ENCODE measurements around the gene PRAC2.

The PRAC2 gene

DNA sequence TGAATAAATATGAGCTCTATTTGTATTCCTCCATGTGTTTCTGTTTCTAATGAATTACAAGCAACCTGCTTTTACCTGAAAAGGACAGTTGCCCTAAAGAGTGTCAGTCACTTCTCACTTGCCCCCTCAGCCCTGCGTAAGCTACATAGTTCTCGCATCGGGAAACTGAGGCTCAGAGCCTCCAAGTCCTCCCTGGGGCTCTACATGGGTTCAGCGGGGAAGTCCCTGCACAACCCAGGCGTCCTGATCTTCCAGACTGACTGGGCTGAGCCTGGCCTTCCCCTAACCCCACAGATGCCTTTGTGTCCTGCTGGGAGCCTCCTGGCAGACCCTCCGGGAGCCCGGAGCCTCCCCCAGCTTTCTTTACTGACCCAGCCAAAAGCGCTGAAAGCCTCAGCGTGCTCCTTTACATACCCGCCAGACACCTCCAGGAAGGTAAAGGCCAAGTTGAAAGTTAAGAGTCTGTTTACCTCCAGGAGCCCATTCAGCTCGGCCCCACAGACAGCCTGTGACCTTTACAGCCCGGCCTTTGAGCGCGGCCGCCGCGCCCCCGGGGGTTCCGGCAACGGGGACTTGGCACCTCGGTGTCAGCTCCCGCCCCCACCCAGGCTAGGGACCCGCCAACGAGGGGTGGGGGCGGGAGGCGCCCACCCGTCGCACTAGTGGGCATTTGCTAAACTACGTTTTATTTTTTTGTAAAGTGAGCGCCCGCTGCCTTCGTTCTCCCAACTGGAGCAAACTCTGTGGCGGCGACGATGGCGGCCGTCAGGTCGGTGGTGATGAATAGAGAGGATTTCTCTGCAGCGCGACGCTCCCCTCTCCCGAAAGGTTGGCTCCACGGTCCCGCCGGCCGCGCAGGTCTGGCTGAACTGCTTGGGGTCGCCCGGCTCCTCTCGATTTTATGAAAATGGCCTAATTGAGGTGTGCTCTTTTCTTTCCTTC is 10.0 kb downstream of the PRAC2 start:
- no peak for DNase-seq (ENCODE audit: low read depth)
- no peak overlapping the region for H3K4me3 ChIP-seq (ENCODE audit: low read length)
- TF ChIP-seq, protein P1, sequence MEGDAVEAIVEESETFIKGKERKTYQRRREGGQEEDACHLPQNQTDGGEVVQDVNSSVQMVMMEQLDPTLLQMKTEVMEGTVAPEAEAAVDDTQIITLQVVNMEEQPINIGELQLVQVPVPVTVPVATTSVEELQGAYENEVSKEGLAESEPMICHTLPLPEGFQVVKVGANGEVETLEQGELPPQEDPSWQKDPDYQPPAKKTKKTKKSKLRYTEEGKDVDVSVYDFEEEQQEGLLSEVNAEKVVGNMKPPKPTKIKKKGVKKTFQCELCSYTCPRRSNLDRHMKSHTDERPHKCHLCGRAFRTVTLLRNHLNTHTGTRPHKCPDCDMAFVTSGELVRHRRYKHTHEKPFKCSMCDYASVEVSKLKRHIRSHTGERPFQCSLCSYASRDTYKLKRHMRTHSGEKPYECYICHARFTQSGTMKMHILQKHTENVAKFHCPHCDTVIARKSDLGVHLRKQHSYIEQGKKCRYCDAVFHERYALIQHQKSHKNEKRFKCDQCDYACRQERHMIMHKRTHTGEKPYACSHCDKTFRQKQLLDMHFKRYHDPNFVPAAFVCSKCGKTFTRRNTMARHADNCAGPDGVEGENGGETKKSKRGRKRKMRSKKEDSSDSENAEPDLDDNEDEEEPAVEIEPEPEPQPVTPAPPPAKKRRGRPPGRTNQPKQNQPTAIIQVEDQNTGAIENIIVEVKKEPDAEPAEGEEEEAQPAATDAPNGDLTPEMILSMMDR (conservative IDR thresholded peaks at IDR 0.05; ENCODE audit: low read depth, low read length), result no peak

DNA sequence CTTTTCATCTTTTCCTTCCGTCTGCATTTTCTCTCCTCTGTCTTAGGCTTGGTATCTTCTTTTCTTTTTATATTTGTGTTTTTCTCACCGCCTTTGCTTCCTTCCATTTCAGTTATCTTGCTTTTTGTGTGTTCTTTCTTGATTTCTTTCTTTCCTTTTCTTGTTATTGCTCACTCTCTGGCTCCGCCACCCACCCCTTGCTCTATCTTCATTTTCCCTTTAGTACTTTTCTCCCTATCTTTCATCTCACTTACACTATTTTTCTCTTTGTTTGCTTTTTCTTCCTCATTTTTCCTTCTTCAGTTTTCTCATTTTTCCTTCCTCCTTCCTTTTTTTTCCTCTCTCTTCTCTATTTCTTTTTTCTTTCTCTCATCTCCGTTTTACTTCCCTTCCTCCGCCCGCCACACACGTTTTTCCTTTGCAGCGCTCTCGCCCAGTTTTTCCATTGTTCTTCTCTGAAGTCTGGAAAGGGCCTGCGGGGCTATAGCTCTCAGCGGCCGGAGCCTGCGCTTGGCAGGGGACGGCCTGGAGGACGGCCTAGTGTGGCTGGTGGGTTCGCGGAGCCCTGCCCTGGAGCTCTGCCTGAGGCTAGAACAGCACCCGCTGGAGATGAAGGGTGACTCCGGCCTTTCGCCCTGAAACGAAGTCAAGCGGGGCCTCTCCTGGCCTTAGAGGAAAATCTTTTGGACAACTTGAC is 10.8 kb downstream of the PRAC2 start:
- no peak for DNase-seq (ENCODE audit: low read depth)
- TF ChIP-seq, protein P1 (conservative IDR thresholded peaks at IDR 0.05; ENCODE audit: low read depth, low read length), result no peak
- no peak overlapping the region for H3K4me3 ChIP-seq (ENCODE audit: low read length)

DNA sequence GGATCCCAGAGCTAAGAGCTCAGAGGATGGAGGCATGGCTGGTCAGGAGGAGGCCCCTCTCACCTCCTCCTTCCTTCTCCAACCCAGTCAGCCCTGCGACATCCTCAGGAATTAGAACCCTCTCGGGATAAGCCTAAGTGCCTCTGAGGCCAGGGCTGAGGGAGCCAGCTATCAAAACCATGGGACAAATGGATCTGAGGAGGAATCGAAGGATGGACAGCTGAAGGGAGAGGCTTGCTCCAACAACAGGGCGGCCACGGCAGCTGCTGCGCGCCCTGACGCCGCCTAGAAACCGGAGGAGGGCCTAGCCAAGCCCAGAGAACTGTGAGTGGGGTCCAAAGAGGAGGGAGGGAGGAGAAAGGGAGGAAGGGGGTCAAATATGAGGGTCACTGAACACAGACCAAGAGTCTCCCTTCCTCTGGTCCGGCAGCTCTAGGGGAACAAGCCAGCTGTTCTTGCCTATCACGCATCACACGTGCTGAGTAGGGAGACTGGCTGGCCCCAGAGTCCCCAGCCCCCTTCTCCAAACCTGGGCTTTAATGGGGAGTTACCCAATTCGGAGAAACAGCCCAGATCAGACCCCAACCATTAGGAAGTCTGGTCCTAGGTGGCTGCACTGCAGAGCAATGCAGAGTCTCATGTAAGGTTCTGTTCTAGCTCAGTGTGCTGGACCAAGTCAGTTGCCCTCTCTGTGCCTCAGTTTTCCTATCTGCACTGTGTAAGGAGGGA is 11.5 kb downstream of the PRAC2 start:
- no peak overlapping the region for H3K4me3 ChIP-seq (ENCODE audit: low read length)
- TF ChIP-seq, protein P1 (conservative IDR thresholded peaks at IDR 0.05; ENCODE audit: low read depth, low read length), result no peak
- DNase-seq (ENCODE audit: low read depth), result no peak

DNA sequence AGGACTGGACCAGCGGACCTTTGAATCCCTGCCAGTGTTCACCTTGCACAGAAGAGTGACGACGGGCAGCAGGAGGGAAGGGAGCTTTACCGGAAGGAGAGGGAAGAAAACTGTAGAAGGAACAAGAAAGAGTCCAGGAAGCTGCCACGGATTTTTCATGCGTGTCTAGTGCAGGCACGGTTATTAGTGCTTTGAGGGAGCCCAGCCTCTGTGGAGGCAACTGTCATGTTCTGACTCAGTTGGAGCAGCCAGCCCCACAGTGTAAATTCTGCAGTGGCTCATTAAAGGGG is 12.0 kb downstream of the PRAC2 start:
- no peak overlapping the region for H3K4me3 ChIP-seq (ENCODE audit: low read length)
- no peak for DNase-seq (ENCODE audit: low read depth)
- TF ChIP-seq, protein P1 (conservative IDR thresholded peaks at IDR 0.05; ENCODE audit: low read depth, low read length), result no peak

DNA sequence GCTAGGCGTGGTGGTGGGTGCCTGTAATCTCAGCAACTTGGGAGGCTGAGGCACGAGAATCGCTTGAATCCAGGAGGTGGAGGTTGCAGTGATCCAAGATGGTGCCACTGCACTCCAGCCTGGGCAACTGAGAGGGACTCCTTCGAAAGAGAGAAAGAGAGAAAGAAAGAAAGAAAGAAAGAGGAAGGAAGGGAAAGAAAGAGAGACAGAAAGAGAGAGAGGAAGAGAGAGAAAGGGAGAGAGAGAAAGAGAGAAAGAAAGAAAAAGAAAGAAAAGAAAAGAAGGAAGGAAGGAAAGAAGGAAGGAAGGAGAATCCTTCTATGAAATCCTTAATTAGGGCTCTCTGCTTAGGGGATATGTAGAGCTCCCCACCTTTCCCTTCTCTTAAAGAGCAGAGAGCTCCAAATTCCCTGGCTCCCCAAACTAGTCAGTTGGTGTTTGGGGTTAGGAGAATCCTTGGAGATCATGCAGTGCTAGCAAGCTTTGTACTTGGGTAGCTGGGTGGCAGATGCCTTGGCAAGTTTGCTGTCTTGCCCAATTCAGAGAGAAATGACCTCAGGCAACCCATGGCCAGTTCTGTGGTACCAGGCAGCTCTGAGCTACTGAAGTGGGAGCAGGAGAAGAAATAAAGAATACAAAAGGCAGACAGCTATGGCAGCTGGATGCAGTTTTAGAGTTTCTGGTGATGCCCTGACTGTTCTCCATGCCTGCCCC is 14.5 kb downstream of the PRAC2 start:
- TF ChIP-seq, protein P1 (conservative IDR thresholded peaks at IDR 0.05; ENCODE audit: low read depth, low read length), result no peak

DNA sequence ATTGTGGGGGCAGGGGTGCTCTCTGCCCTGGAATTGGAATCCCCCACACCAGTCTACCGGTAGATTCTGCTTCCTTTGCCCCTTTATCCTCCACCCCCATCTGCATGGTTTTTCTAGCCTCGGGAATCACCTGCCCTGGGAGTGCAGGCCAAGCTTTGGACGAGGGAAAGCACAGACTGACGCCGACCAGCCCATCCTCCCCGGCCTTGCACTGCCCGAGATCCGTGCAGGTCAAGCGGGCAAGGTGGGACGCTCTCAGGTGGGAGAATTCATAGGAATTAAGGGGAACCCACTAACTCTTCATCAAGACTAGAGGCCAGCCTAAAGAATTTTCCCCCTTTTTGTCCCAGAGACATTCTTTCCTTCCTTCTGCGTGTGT is 15.4 kb downstream of the PRAC2 start:
- TF ChIP-seq, protein P1 (conservative IDR thresholded peaks at IDR 0.05; ENCODE audit: low read depth, low read length), result no peak
- H3K4me3 ChIP-seq (ENCODE audit: low read length), result no peak overlapping the region
- DNase-seq (ENCODE audit: low read depth), result no peak

More for the DNA sequence above, 14.5 kb downstream of the PRAC2 start:
- H3K4me3 ChIP-seq (ENCODE audit: low read length), result no peak overlapping the region
- DNase-seq (ENCODE audit: low read depth), result no peak
